UCSD-AML1 (cell line): ENCODE measurements around the gene GLIS1.

ENCODE experiments used
- DNase-seq: peaks from one replicate; lab custom pipeline; 2025; ENCODE audit not compliant: unreplicated experiment; lab: John Stamatoyannopoulos, UW

The GLIS1 gene

GRCh38 chr1:53721088-53721487, 17.9 kb downstream of the GLIS1 start:
- DNase-seq = no peak

DNA sequence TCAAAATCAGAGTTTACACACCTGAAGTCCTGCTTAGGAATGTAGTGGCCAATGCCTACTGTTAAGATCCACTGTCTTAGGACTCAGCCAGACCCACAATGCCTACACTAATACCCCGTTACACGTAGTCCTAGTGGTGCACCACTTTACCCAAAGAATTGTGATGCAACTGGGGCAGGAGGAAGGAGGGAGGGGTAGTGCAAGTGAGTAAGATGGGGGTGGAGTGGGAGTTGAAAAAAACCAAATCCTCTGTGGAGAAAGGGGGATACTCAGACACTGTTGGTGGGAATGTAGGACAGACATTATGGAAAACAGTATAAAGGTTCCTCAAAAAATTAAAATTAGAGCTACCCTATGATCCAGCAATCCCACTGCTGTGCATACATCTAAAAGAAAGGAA, 19.5 kb downstream of the GLIS1 start:
- DNase-seq = no peak

GRCh38 chr1:53718443-53718842, 20.5 kb downstream of the GLIS1 start:
- DNase-seq = no peak

DNA sequence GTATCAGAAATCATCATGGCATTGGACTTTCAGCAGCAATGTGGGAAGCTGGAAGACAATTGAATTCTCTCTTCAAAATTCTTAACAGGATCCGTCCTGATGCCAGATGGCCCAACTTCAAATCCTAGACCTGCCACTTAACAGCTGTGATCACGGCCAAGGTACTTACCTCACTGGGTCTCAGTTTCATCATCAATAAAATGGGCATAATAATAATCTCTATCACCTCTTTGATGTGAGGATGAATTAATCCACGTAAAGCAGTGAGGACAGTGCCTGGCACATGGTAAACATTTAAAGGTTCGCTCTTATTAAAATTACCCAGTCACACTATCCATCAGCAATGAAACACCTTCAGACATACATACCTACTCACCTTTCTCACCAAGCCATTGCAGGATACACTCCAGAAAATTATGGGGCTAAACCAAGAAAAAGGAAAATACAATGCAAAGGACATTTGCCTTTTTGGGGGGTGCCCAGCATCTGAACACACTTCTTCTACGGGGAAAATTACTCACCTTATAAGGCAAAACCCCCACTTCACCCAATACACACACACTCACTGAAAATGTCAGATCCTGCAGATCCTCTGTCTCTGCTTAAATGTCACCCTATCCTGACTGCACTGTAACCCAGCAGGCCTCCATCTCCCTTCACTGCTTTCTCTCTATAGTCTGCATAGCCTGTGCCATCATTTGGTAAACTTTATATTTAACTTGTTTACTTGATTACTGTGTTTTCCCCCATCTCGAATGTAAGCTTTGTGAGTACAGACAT, 21.7 kb downstream of the GLIS1 start:
- DNase-seq = no peak

GRCh38 chr1:53716150-53716549, 22.8 kb downstream of the GLIS1 start:
- no peak for DNase-seq

DNA sequence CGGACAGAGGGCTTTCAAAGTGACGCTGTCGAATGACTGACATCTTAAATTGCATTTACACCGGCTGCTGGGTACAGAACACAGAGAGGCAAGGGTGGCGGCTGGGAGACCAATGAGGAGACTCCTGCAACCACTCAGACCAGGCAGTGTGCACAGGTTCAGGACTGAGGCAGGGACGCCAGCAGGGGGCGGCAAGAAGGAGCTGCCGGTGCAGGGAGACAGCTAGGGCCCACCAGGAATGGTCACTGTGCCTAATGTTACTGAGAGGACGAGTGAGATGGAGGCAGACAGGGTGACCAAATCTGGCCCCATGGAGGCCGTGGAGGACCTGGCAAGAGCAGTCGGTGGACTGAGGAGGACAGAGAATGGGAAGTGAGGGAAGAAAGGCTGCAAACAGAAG, 23.5 kb downstream of the GLIS1 start:
- DNase-seq = peak; percentile 44

GRCh38 chr1:53712276-53712675, 26.7 kb downstream of the GLIS1 start:
- DNase-seq = no peak

DNA sequence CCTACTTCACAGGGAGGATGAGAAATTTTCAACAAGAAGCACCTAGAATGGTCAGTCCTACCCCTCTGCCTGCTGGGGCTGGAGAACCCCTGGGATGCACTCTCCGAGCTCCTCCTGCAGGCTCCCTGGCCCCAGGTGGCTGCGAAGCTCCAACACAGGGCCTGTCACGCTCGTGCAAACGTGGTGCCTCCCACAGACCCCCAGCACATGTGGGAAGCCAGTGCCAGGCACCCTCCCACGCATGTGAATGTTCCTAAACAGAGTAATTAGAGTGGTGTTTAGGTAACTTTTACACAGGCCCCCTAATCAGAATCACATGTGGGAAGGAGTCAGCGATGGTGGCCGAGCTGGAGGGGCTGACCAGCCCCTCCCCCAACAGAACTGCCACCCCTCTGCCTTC, 28.4 kb downstream of the GLIS1 start:
- no peak for DNase-seq

DNA sequence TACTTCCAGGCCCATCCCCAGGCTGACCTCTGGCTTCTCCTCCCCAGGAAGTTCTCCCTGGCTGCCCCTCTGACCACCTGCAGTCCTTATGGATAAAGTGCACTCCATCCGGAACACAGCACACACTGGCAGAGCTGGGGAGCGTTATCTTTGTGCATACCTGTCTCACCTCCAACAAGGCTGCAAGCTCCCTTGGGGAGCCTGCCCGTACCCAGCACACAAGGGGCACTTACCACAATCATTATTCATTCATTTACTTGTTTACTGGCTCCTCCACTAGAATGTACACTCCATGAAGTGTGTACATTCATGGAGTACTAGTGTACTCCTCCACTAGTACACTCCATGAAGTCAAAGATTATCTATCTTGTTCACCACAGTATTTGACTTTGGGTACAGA, 30.3 kb downstream of the GLIS1 start:
- DNase-seq = no peak

GRCh38 chr1:53706356-53706755, 32.6 kb downstream of the GLIS1 start:
- no peak for DNase-seq

DNA sequence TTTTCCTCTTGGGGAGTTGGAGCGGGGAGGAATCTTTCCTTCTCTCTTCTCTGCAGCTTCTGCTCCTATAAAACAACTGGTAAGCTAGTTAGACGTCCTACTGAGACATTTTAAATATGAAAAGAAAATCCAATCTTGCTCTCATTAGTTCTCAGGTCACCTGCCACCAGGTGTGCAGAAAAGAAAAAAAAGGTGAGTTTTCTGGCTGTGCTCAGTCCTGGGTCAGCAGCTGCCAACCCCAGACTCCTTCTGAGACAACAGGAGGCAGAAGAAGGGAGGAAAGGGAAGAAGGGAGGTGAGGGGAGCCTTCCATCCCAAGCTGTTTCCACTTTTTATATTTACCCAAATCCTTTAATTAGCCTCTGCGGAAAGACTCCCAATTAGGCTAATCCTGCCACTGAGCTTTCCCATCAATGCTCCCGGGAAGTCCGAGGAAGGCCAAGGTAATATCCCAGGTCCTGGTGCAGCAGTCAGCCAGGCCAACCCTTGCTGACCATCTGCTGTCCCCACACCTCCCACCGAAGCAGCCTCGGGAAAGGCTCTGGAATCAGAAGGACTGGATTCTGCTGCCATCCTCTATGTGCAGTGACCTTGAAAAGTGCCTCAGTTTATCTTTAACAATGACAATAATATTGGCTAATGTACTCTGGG, 33.4 kb downstream of the GLIS1 start:
- no peak for DNase-seq

DNA sequence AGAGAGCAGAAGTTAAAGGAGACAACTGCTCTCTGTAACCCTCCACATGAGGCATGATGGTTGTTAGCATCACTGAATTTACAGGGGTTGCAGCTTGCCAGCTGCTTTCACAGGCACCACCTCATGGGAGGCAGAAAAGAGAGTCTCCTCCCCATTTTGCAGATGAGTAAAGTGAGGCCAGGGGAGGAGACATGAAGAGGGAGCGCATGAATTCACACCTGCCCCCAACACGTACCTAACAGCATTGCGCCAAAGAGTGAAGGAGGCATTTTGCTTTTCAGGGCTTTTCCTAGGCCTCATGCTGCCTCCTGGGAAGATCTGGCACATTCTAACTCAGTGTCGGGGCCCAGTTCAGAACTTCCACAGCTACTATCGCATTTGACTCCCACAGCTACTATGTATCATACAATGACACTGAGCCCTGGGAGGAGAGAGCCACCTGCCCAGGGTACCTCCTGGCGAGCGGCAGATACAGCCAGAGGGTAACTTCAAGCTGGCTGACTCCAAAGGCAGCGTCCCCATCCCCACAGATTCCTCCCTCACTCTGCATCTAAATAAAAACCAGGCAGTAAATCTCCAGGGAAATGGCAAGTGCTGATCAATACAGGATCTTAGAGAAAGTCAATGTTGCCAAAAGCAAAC, 34.0 kb downstream of the GLIS1 start:
- no peak for DNase-seq

DNA sequence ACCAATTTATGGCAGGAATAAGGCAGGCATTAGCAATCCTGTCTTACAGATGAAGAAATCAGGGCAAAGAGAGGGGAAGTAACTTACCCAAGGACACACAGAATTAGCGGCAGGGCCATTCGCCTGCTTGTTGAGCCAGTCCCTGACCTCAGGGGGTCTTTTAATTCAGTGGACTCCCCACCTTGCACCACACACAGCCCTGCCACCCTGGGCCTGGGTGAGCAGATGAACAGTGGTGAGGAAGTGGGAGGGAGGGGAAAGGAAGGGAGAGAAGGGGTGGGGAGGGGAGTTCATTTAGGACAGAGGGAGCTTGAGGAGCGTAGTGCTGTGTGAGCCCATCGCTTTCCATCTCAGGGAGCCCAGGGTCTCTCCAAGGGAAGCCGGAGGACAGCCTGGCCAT, 34.7 kb downstream of the GLIS1 start:
- DNase-seq = no peak

GRCh38 chr1:53703174-53703573, 35.8 kb downstream of the GLIS1 start:
- no peak for DNase-seq

GRCh38 chr1:53702341-53702740, 36.6 kb downstream of the GLIS1 start:
- DNase-seq = no peak

DNA sequence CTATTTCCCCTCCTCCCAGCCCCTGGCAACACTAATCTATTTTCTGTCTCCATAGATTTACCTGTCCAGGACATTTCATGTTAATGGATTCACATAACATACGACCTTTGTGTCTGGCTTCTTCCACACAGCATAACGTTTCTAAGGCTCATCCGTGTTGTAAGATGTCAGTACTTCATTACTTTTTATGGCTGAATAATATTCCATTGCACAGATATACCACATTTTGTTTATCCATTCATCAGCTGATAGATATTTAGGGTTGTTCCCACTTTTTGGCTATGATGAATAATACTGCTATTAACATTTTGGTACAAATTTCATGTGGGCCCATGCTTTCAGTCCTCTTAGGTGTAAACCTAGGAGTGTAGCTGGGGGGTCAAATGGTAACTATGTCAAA, 38.2 kb downstream of the GLIS1 start:
- DNase-seq = no peak

GRCh38 chr1:53699981-53700380, 39.0 kb downstream of the GLIS1 start:
- DNase-seq = no peak

DNA sequence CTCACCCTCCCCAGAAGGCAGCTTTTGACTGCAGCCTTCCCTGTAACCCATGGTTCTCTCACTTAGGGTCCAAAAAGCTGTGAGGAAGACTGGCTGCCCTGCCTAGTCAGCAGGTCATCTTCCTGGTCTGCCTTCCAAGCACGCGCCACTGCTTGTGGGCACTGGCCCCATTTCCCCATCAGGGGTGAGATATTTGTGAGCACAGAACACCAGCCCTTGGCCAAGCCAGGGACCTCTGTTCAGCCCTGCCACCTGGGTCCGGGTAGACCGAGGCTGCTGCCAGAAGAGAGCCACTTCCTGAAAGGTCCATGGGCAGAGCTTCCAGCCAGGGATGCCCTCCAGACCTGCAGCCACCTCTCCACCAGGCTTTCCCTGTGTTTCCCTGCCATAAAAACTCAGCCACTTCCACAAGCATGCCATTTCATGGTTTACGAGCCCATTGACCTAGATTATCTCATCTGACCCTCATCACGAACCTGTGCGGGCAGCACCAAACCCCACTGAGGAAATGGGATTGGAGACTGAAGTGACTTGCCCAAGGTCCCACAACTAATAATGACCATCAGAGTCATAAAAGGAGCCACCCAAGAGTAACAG, 40.5 kb downstream of the GLIS1 start:
- no peak for DNase-seq

- no peak for DNase-seq
These were observed 41.1 kb downstream of the GLIS1 start for GRCh38 chr1:53697721-53698383.

DNA sequence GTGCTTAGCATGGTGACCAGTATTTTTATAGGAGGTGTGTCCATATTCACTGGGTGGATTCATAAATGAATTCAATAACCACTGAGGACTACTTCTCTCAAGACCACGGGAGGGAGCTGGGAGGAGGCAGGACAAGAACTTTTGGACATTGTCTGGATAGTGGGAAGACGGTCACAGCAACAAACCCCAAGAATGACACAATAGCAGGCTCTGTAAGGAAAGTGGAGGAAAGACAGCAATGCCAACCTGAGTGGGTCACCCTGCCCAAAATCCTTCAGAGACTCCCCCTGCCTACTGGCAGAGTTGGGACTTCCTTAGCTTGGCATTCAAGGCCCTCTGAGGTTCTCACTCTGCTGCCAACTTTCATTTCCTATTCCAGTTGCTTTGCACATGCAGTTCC, 42.0 kb downstream of the GLIS1 start:
- DNase-seq = no peak

DNA sequence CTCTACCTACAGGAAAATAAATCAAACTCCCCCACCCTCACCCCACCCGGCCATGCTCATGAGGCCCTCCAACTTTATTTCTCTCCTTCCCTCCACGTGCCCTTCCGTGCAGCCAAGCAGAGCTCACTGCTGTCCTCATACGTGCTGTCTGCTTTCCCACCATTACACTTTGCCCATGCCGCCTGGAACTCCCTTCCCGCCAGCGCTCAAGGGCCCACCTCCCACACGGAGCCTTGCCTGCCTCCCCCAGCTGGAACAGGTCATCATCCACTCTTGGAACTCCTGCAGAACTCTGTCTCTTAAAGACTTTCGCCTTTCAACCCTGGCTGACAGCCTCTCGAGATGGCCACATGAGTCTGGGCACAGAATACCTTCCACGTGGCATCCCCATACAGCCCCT, 42.4 kb downstream of the GLIS1 start:
- no peak for DNase-seq
